ENCODE data around the gene MSLN.

Gene MSLN

DNA sequence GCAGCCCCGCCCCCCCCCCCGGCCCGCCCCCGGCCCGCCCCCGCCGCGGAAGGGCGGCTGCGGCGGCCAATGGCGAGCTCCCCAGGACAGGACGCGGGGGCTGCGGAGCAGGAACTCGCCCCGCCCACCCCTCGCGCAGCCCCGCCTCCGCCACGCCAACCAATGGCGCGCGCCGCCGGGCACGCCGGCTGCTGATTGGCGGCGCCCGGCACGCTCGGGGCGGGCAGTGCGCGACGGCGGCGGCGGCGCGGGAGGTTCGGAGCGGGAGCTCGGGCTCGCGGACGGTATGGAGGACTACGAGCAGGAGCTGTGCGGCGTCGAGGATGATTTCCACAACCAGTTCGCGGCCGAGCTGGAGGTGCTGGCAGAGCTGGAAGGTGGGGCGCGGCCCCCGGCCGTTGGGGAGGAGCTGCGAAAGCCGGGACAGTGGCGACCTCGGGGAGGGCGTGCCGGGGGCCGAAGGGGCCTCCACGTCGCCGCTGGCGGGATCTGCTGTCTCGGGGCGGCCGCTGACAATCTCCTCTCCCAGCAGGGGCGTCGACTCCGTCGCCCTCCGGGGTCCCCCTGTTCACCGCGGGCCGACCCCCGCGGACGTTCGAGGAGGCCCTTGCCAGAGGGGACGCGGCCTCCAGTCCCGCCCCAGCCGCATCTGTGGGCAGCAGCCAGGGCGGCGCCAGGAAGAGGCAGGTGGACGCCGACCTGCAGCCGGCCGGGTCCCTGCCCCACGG lies 28.0 kb downstream of the MSLN start, which contains the start of gene CHTF18:
CHTF18 (plus strand) TSS at position 222 of the 728 bp plus-strand sequence; CDS start at position 287, 65 bp downstream.
- DNase-seq (ENCODE audit: low read depth in 2 of 3, low spot score in 1 of 3), result peak; percentile 82 to 95 (median 89)

DNA sequence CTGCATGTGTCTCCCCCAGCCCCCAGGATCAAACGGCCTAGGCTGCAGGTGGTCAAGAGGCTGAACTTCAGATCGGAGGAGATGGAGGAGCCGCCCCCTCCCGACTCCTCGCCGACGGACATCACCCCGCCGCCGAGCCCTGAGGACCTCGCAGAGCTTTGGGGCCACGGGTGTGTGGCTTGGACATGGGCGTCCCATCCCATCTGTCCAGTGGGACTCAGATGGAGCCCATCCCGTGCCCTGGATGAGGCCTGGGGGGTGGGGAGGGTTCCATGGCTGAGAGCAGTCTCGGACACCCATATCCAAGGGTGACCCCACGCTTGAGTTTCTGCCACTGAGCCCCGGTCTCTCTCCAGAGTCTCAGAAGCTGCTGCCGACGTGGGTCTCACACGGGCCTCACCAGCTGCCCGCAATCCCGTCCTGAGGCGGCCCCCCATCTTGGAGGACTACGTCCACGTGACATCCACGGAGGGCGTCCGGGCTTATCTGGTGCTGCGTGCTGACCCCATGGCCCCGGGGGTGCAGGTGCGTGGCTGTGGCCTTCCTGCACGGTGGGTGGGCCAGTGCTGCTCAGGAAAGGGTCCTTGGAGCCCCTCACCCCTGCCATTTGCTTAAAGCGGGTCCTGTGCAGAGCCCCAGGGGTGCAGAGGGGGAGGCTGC lies 28.8 kb downstream of the MSLN start:
- DNase-seq (ENCODE audit: low read depth in 2 of 3, low spot score in 1 of 3), result no peak

DNA sequence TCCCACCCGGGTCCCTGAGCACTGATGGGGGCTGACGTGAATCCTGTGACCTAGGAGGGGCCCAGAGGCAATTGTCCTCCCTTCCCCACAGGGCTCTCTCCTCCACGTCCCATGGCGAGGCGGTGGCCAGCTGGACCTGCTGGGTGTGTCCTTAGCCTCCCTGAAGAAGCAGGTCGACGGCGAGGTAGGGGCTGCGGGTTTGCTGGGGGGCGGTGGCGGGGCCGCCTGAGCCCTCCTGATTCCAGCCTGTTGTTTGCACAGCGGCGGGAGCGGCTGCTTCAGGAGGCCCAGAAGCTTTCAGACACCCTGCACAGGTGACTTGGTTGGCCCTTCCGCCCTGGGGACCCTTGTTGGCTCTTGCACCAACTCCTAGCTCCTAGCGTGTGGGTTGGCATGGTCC lies 29.6 kb downstream of the MSLN start:
- DNase-seq (ENCODE audit: low read depth in 2 of 3, low spot score in 1 of 3), result no peak

DNA sequence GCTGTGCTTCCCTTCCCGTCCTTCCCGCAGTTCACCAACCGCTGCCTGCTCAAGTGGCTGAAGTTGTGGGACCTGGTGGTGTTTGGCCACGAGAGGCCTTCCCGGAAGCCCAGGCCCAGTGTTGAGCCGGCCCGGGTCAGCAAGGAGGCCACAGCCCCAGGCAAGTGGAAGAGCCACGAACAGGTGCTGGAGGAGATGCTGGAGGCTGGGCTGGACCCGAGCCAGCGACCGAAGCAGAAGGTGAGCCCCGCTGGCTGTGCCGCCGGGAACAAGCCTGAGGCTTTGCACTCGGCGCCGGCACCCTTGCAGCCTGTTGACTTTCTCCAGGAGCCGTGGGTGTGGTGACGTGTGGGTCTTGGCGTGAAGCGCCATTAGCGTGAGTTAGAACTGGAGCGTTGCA lies 30.6 kb downstream of the MSLN start:
- no peak for DNase-seq (ENCODE audit: low read depth in 2 of 3, low spot score in 1 of 3)

DNA sequence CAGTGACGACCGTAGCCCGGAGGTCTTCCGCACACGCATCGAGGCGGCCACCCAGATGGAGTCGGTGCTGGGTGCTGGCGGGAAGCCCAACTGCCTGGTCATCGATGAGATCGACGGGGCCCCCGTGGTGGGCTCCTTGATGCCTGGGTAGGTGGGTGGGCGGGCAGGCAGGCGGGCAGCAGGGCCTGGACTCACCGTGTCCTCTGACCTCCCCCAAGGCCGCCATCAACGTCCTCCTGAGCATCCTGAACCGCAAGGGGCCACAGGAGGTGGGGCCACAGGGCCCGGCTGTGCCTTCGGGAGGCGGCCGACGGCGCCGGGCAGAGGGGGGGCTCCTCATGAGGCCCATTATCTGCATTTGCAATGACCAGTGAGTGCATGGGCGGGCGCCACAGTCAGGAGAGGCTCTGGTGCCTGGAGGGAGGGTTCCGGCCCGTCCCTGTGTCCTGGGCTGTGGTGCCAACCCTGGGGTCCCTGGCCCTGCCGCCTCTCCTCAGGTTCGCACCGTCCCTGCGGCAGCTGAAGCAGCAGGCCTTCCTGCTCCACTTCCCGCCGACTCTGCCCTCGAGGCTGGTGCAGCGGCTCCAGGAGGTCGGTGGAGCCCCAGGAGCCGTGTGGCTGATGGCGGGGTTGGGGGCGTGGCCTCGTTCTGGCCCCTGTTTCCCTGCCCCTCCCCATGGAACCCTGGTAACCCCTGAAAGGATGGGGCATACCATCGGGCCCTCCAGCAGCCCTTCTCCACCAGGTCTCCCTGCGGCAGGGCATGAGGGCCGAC lies 31.9 kb downstream of the MSLN start:
- no peak for DNase-seq (ENCODE audit: low read depth in 2 of 3, low spot score in 1 of 3)

DNA sequence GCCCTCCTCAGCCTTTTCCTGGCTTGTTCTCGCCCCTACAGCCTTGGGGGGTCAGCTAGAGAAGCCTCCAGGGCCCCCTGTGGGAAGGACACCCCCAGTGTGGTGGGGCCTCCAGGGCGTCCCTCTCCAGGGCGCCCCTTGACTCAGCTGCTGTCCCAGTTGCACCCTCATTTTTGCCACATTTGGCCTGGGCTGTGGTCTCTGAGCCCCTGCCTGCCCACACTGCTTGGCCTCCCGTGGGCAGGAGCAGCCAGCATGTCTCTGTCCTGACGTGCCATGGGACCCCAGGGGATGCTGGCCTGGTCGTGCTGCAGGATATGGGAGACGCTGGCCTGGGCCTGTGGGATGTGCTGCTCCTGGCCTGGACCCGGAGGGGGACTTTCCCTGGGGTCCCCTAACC lies 32.9 kb downstream of the MSLN start:
- no peak for DNase-seq (ENCODE audit: low read depth in 2 of 3, low spot score in 1 of 3)

DNA sequence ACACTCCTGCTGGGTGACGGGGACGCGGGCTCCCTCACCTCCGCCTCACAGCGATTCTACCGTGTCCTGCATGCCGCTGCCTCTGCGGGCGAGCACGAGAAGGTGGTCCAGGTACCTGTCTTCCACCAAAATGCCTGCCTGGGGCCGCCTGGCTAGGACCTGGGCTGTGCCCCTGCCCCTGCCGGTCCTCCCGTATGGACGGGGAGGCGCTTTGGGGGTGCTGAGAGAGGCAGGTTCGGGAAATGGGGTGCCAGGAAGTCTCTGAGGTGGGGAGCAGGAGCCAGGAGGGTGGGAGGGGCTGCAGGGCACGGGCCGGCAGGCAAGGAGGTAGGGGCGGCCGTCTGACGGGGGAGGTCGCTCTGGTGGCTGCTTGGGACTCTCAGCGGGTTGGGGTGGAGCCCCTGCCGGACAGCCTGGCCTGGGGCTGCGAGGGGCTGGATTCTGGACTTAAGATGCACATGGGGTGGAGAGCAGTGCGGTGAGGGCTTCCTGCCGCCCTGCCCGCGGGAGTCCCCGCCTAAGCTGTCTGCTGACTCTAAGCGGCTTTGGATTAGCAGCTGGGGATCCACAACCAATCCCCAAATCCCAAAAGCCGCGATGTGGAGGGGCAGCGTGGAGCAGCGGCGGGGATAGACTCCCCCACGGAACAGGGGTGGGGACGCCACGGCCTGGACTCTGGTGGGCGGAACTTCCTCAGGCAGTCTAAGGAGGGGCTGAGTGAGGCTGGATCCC lies 33.7 kb downstream of the MSLN start:
- DNase-seq (ENCODE audit: low read depth in 2 of 3, low spot score in 1 of 3), result no peak

DNA sequence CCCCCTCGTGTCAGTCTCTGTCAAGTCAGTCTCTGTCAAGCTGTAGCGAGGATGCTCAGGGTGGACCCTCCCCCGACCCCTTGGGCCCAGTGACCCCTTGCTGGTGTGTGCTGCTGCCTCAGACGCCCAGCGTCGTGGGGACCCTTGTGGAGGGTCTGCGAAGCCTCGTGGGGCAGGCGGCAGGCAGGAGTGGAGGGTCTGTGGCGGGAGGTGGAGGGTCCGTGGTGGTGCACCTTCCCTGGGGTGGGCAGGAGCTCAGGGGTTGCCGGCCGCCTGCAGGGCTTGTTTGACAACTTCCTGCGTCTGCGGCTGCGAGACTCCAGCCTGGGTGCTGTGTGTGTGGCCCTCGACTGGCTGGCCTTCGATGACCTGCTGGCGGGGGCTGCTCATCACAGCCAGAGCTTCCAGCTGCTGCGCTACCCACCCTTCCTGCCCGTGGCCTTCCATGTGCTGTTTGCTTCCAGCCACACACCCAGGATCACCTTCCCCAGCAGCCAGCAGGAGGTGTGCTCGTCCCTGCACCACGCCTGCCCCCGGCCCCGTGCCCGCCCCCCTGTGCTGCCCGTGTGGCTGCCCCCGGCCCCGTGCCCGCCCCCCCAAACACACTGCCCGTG lies 34.4 kb downstream of the MSLN start:
- DNase-seq (ENCODE audit: low read depth in 2 of 3, low spot score in 1 of 3), result no peak

DNA sequence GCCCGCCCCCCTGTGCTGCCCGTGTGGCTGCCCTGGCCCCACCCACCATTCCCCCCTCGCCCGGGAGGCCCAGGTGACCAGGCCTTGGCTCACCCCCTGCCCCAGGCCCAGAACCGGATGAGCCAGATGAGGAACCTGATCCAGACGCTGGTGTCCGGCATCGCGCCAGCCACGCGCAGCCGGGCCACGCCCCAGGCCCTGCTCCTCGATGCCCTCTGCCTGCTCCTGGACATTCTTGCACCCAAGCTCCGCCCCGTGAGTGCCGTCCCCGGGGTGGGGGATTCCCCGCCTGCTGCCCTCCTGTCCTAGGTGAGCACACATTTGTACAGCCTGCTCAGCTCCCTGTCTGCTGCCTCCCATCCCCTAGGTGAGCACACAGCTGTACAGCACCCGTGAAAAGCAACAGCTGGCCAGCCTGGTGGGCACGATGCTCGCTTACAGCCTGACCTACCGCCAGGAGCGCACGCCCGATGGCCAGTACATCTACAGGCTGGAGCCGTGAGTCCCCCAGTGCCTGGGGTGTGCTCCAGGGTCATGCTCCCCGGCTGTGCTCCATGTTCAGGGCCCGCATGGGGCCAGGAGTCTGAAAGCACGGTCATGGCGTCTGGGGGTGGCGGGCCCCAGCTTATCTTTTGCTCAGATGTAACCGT lies 35.2 kb downstream of the MSLN start:
- no peak for DNase-seq (ENCODE audit: low read depth in 2 of 3, low spot score in 1 of 3)

DNA sequence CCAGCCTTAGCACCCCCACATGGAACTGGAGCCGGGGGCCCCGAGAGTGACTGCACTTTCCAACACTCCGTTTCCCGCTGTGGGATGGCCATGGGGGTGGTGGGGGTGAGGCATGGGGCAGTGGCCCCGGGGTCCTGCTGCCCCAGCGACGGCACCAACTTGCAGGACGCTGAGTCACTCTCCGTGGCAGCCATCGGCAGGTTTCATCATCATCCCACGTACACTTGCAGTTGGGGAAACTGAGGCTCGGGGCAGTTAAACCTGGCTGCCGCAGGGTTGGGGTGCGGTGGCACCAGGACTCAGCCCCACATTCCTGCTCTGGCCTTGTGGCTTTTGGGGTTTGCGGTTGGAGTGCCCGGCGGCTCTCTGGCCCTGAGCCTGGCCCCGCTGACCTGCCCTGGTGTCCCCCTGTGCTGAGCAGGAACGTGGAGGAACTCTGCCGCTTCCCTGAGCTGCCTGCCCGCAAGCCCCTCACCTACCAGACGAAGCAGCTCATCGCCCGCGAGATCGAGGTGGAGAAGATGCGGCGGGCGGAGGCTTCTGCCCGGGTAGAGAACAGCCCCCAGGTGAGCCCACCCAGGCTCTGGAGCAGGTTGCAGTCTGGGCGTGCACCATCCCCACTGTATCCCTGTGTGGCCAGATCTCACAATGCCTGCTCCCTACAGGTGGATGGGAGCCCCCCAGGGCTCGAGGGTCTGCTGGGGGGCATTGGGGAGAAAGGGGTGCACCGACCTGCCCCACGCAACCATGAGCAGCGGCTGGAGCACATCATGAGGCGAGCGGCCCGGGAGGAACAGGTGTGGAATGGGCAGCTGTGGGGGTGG lies 36.0 kb downstream of the MSLN start:
- DNase-seq (ENCODE audit: low read depth in 2 of 3, low spot score in 1 of 3), result no peak

DNA sequence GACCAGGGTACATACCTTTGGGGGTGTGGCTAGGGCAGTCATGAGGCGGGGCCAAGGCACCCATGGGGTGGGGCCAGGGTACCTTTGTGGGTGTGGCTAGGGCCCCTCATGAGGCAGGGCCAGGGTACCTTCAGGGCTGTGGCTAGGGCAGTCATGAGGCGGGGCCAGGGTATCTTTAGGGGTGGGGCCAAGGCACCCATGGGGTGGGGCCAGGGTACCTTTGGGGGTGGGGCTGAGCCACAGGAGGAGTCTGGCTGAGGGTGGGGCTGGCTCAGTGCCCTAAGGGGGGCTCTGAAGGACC lies 36.5 kb downstream of the MSLN start:
- peak in 2 of 3 donors; percentile 15 to 27 for DNase-seq (ENCODE audit: low read depth in 2 of 3, low spot score in 1 of 3)

DNA sequence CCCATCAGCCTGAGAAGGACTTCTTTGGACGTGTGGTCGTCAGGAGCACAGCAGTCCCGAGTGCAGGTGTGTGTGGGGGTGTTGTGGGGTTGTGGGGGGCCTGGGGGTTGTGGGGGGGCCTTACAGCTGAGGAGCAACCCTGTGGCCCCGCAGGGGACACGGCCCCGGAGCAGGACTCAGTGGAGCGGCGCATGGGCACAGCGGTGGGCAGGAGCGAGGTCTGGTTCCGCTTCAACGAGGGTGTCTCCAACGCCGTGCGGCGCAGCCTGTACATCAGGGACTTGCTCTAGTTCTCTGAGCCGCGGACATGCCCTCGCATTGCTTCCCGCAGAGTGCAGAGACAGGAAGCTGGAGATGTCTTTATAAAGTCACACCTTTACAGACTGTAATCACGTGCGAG lies 37.2 kb downstream of the MSLN start:
- DNase-seq (ENCODE audit: low read depth in 2 of 3, low spot score in 1 of 3), result no peak

DNA sequence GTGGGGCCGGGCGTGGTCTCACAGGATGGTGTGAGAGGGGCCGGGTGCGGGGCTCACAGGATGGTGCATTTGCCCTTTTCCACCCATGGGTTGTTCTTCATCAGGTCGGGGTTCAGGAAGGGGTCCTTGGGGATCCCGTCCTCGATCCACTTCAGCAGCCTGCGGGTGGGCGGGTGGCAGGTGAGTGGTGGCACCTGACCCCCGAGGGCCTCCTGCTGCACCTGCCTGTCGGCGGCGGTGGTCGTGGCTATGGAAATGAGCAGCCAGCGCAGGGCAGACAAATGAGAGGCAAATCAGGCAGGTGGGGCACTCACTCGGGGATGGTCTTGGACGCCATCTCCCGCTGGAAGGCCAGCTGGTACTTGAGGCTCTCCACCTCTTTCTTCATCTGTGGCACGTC lies 38.1 kb downstream of the MSLN start:
- DNase-seq (ENCODE audit: low read depth in 2 of 3, low spot score in 1 of 3), result no peak

DNA sequence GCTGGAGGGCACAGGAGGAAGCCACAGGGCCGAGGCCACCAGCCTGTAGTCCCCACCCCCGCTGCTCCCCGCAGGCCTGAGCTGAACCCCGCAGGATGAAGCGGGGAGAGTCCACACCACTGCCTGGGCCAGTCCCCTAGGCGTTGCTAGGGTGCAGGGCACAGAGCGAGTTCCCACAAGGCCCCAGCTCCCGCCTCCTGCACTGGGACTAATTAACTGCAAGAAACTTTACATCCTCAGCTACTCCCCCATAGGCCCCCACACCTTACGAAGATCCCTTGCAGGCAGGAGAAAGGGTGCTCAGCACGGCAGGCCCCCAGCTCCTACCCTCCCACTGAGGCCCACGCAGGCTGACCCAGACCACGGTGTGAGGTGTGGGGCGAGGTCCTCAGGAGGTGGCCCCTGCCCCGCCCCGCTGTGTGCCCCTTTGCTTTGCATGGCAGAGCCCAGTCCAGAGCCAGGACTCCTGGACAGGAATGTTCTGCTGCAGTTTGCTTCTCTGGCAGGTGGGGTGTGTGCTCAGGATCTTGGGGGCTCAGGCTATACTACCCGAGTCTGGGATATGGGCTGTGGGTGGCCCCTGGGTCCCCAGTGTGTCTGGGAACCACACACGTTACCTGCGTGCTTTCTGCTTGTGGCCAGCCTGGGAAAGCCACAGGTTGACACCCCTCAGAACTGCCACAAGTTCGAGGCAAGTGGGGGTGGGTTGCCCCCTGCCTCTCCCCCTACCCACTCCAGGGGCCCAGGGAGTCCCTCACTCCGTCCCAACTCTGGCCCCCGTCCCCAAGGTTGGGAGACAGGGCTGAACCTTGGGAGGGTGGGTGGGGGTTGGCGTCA lies 38.8 kb downstream of the MSLN start:
- no peak for DNase-seq (ENCODE audit: low read depth in 2 of 3, low spot score in 1 of 3)

DNA sequence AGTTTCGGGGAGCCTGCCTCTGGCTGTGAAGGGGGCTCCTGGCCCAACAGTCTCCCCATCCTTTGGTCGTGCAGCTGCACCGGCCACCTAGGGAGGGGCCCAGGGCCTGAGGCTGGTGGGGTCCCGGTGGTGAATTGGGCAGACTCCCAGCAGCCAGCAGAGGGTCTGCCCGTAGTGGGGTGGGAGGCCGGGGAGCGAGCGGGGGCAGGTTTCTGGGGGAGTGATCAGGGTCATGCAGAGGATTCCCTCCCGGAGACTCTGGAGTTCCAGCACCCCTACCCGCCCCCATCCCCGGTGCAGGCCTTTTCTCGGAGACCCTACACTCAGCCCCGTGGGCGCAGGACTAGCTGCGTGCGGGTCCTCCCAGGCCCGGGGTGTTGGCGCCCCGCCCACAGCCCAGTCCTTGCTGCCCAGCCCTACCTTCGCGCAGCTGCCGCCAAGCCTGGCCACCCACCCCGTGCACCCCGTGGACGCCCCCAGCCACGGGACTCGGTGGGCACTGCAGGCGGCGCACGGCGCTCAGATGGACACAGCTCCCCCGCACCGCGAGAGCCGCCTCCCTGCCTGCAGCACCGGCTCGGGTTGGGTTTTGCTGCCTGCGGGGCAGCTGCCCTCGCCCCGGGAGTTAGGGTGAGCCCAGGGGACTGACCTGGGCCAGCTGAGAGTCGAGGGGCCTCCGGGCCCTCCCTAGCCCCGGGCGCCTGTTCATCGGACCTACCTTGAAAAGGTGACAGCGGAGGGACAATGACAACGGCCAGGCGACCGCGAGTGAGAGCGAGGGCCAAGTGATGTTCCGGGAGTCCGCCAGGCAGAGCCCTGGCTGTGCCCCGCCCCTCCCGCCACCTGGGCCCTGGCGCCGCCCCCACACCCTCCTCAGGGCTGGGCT lies 39.7 kb downstream of the MSLN start, which contains the start of gene GNG13:
GNG13 (minus strand) TSS at position 787 of the 886 bp plus-strand sequence. CDS start 1,657 bp downstream, outside the sequence.
- DNase-seq (ENCODE audit: low read depth in 2 of 3, low spot score in 1 of 3), result no peak

DNA sequence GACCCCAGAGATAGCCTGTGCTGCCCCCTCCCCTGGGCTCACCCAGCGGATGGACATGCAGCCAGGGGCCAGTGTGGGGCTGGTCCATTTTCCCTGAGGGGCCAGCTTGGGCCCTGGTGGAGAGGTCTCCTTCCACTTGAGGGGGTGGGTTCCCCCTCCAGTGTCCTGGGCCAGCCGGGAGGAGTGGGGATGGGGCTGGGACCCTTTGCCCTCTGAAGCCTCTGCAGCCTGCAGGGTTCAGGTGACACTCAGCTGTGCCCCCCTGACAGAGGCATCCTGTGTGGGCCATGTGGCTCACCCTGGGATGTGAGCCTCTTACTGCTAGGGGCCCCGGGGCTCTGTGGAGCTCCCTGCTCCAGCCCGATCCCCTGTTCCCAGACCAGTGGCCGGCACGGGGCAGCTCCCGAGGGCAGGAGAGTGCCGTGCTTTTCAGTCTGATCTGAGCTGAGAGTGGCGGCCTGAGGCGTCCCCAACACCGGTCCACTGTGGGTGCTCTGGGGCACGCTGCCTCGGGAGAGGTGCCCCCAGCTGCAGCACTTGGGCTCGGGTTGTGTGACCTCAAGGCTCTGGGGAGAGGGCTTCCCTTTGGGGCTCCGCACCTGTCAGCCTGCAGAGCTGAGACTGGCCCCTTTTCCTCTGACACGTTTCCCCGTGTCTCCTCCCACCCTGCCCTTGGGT lies 40.4 kb downstream of the MSLN start:
- no peak for DNase-seq (ENCODE audit: low read depth in 2 of 3, low spot score in 1 of 3)
